ENCODE results near the gene IL1R2. TPM values are rescaled to one million over a fixed set of nuclear protein-coding genes. Genes with fewer than 3 reads are reported as not detected.
"Not testable (repeated sequence)": the region's sequence is repeated elsewhere in the genome, so short reads cannot be mapped to it uniquely, and the experiment has no call there.

IL1R2 gene
- total RNA-seq, 1 experiment from 2014 or later: 10.1 TPM

DNA sequence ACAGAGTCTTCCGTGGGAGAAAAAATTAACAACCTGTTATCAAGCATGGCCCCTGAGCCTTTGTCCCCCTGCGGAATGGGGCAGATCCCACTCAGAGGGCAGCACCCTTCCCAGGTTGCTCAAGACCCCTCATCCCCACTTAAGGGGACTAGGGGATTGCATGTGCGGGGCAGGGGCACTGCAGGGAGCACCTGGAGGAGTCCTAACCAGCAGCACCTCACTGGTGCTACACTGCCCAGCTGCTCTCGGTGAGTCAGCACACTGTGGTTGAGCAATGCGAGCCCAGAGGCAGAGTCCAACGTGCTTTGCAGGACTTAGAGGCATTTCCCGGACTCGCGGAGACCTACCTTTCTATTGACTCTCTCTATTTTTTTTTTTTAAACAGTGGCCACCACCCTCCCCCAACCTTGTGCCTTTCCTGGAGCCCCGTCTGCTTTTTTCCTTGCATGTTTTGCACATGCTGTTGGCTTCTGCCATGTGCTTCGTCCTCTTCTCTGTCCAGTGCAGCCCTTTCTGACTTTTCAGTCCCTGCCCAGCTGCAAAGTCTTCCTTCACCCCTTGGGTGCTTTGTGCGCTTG, 74.0 kb downstream of the IL1R2 start:
- Mint-ChIP-seq H3K4me3 (ENCODE audit: unreplicated experiment) (no peak overlapping the region), H3K4me1 (ENCODE audit: low read depth, unreplicated experiment) (peaks cover 44% of the 10 kb centered on the region), H3K36me3 (ENCODE audit: insufficient read depth, unreplicated experiment) (peaks cover 16% of the 10 kb centered on the region), H3K27ac (ENCODE audit: unreplicated experiment) (peak overlapping the region; percentile 69), H3K9me3 (ENCODE audit: unreplicated experiment) (peaks cover 22% of the 10 kb centered on the region), H3K27me3 (ENCODE audit: insufficient read depth, unreplicated experiment) (no peaks in the 10 kb centered on the region)
- DNase-seq: peak; percentile 74 to 85
- intact Hi-C loops (cut with micrococcal nuclease; ENCODE audit: unreplicated experiment): loop anchor here (2.0 to 5.0 kb wide), 2 partner anchors 38 to 41 kb away; no protein-coding TSS in a partner anchor
- ChIA-PET CTCF (interaction anchor here (1.2 kb wide), 1 partner anchor 175 kb away, joined by 3 read pairs; no protein-coding TSS in a partner anchor), POLR2A (no interaction called here)
- Histone ChIP-seq H3K4me3 (ENCODE audit: low read depth, low read length) (no peak overlapping the region), H3K27me3 (replicated peaks; ENCODE audit: control insufficient read depth, insufficient read depth, low read length) (no peaks in the 10 kb centered on the region), H3K36me3 (ENCODE audit: control insufficient read depth, insufficient read depth, low read length) (no peaks in the 10 kb centered on the region; the same call in 1 of the 2 replicates), H3K9me3 (peaks cover 5% of the 10 kb centered on the region; the same call in 1 of the 2 replicates), H3K4me1 (peaks cover 49% of the 10 kb centered on the region)
- TF ChIP-seq, protein P1, sequence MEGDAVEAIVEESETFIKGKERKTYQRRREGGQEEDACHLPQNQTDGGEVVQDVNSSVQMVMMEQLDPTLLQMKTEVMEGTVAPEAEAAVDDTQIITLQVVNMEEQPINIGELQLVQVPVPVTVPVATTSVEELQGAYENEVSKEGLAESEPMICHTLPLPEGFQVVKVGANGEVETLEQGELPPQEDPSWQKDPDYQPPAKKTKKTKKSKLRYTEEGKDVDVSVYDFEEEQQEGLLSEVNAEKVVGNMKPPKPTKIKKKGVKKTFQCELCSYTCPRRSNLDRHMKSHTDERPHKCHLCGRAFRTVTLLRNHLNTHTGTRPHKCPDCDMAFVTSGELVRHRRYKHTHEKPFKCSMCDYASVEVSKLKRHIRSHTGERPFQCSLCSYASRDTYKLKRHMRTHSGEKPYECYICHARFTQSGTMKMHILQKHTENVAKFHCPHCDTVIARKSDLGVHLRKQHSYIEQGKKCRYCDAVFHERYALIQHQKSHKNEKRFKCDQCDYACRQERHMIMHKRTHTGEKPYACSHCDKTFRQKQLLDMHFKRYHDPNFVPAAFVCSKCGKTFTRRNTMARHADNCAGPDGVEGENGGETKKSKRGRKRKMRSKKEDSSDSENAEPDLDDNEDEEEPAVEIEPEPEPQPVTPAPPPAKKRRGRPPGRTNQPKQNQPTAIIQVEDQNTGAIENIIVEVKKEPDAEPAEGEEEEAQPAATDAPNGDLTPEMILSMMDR (IDR thresholded peaks at IDR 0.05; ENCODE audit: insufficient read depth in 1 of 2, low read depth in 1 of 2, low read length in 1 of 2, severe bottlenecking in 1 of 2, unreplicated experiment in 1 of 2): no peak
- BruUV-seq (replicated peaks): no TSS peak

GRCh38 chr2:102066554-102066953, 74.8 kb downstream of the IL1R2 start:
- DNase-seq: no peak
- H3K27me3 ChIP-seq (replicated peaks; ENCODE audit: control insufficient read depth, insufficient read depth, low read length): no peaks in the 10 kb centered on the region
- peaks cover 49% of the 10 kb centered on the region for H3K4me1 ChIP-seq
- H3K4me3 ChIP-seq (ENCODE audit: low read depth, low read length): no peak overlapping the region
- peaks cover 16% of the 10 kb centered on the region for H3K36me3 Mint-ChIP-seq (ENCODE audit: insufficient read depth, unreplicated experiment)
- peak overlapping the region; percentile 69 for H3K27ac Mint-ChIP-seq (ENCODE audit: unreplicated experiment)
- H3K4me3 Mint-ChIP-seq (ENCODE audit: unreplicated experiment): no peak overlapping the region
- no peaks in the 10 kb centered on the region for H3K27me3 Mint-ChIP-seq (ENCODE audit: insufficient read depth, unreplicated experiment)
- no peaks in the 10 kb centered on the region; the same call in 1 of the 2 replicates for H3K36me3 ChIP-seq (ENCODE audit: control insufficient read depth, insufficient read depth, low read length)
- H3K9me3 Mint-ChIP-seq (ENCODE audit: unreplicated experiment): peaks cover 22% of the 10 kb centered on the region
- TF ChIP-seq, protein P1 (IDR thresholded peaks at IDR 0.05; ENCODE audit: insufficient read depth in 1 of 2, low read depth in 1 of 2, low read length in 1 of 2, severe bottlenecking in 1 of 2, unreplicated experiment in 1 of 2): no peak
- ChIA-PET CTCF (interaction anchor here (1.2 kb wide), 1 partner anchor 174 kb away, joined by 3 read pairs; no protein-coding TSS in a partner anchor), POLR2A (no interaction called here)
- no TSS peak for BruUV-seq (replicated peaks)
- peaks cover 44% of the 10 kb centered on the region for H3K4me1 Mint-ChIP-seq (ENCODE audit: low read depth, unreplicated experiment)
- intact Hi-C loops (cut with micrococcal nuclease; ENCODE audit: unreplicated experiment): loop anchor here (5.0 kb wide), 1 partner anchor 39 kb away; no protein-coding TSS in a partner anchor
- H3K9me3 ChIP-seq: peaks cover 5% of the 10 kb centered on the region; the same call in 1 of the 2 replicates

DNA sequence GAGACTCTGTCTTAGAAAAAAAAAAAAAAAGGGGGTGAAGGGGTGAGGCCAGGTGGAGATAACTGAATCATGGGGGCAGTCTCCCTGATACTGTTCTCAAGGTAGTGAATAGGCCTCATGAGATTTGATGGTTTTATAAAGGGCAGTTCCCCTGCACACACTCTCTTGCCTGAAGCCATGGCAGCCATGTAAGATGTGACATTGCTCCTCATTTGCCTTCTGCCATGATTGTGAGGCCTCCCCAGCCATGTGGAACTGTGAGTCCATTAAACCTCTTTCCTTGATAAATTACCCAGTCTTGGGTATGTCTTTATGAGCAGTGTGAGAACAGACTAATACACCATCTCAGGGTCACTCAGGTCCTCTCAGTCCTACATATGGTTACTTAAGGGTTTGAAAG, 76.4 kb downstream of the IL1R2 start:
- BruUV-seq (replicated peaks); H3K27me3 ChIP-seq (replicated peaks; ENCODE audit: control insufficient read depth, insufficient read depth, low read length); POLR2A ChIA-PET; H3K4me3 Mint-ChIP-seq (ENCODE audit: unreplicated experiment); H3K9me3 ChIP-seq; H3K27ac Mint-ChIP-seq (ENCODE audit: unreplicated experiment); H3K27me3 Mint-ChIP-seq (ENCODE audit: insufficient read depth, unreplicated experiment); DNase-seq; H3K36me3 ChIP-seq (ENCODE audit: control insufficient read depth, insufficient read depth, low read length); H3K4me3 ChIP-seq (ENCODE audit: low read depth, low read length): not testable (repeated sequence)
- intact Hi-C loops (cut with micrococcal nuclease; ENCODE audit: unreplicated experiment): loop anchor here (5.0 kb wide), 1 partner anchor 41 kb away; no protein-coding TSS in a partner anchor
- peaks cover 41% of the 10 kb centered on the region for H3K4me1 ChIP-seq
- H3K36me3 Mint-ChIP-seq (ENCODE audit: insufficient read depth, unreplicated experiment): peaks cover 16% of the 10 kb centered on the region
- H3K9me3 Mint-ChIP-seq (ENCODE audit: unreplicated experiment): peaks cover 22% of the 10 kb centered on the region
- CTCF ChIA-PET: interaction anchor here (0.6 kb wide), 1 partner anchor 61 kb away, joined by 3 read pairs; no protein-coding TSS in a partner anchor
- H3K4me1 Mint-ChIP-seq (ENCODE audit: low read depth, unreplicated experiment): peaks cover 43% of the 10 kb centered on the region
